ENCODE measurements around the gene OR4C11.

OR4C11 gene

GRCh38 chr11:55572548-55572947, 34.9 kb downstream of the OR4C11 start:
- Histone ChIP-seq H3K36me3 (ENCODE audit: control insufficient read depth, insufficient read depth, low read length) (no peaks in the 10 kb centered on the region), H3K27me3 (replicated peaks; ENCODE audit: control insufficient read depth, insufficient read depth, low read length) (no peaks in the 10 kb centered on the region), H3K4me3 (replicated peaks; ENCODE audit: low read depth, low read length) (no peak overlapping the region)
- DNase-seq (ENCODE audit: extremely low read depth, insufficient read length) = no peak
- no peak for TF ChIP-seq CTCF (IDR thresholded peaks at IDR 0.05; ENCODE audit: insufficient read depth, low read length, poor library complexity, severe bottlenecking)

- TF ChIP-seq CTCF (IDR thresholded peaks at IDR 0.05; ENCODE audit: insufficient read depth, low read length, poor library complexity, severe bottlenecking) = no peak
- Histone ChIP-seq H3K27me3 (replicated peaks; ENCODE audit: control insufficient read depth, insufficient read depth, low read length) (no peaks in the 10 kb centered on the region), H3K36me3 (ENCODE audit: control insufficient read depth, insufficient read depth, low read length) (no peaks in the 10 kb centered on the region), H3K4me3 (replicated peaks; ENCODE audit: low read depth, low read length) (no peak within 1 kb of the TSS)
- DNase-seq (ENCODE audit: extremely low read depth, insufficient read length) = no peak
Measured at GRCh38 chr11:55571828-55572227, 35.6 kb downstream of the OR4C11 start, which contains the start of gene OR4C16. Gene OR4C16 (plus strand): TSS chr11:55572128. CDS start chr11:55572128, 0 bp downstream.

- Histone ChIP-seq H3K4me3 (replicated peaks; ENCODE audit: low read depth, low read length) (no peak within 1 kb of the TSS), H3K27me3 (replicated peaks; ENCODE audit: control insufficient read depth, insufficient read depth, low read length) (no peaks in the 10 kb centered on the region), H3K36me3 (ENCODE audit: control insufficient read depth, insufficient read depth, low read length) (no peaks in the 10 kb centered on the region)
- no peak for TF ChIP-seq CTCF (IDR thresholded peaks at IDR 0.05; ENCODE audit: insufficient read depth, low read length, poor library complexity, severe bottlenecking)
- DNase-seq (ENCODE audit: extremely low read depth, insufficient read length) = no peak
Measured at GRCh38 chr11:55554169-55554568, 53.3 kb downstream of the OR4C11 start, which contains the start of gene OR4C15. Gene OR4C15 (plus strand): TSS chr11:55554469. CDS start chr11:55554469, 0 bp downstream.
